Suprapubic skin (tissue), 4 donors: ENCODE measurements around the gene NAXD.

Source experiments
- EP300 ChIP-seq: sonication (generic); formaldehyde crosslinking; IDR thresholded peaks from one replicate; pipeline ENCODE4 v1.6.1; 2017; ENCODE audit warnings: antibody characterized with exemption
- POLR2AphosphoS5 ChIP-seq, 3 donors: sonication (generic); formaldehyde crosslinking; IDR thresholded peaks; one replicate each; pipeline ENCODE4 v1.6.1; 2017; ENCODE audit warnings: antibody characterized with exemption in 3 of 3
- TF ChIP-seq, protein P1 (sequence below), 2 donors: fragments of 200-600 bp in 1 of 2; fragments of 450-650 bp in 1 of 2; sonication (generic) in 1 of 2; IDR thresholded peaks; one replicate each; pipeline ENCODE4 v1.5.1; 2016 to 2019; ENCODE audit warnings: antibody characterized with exemption in 2 of 2, mild to moderate bottlenecking in 1 of 2, moderate library complexity in 1 of 2

DNA sequence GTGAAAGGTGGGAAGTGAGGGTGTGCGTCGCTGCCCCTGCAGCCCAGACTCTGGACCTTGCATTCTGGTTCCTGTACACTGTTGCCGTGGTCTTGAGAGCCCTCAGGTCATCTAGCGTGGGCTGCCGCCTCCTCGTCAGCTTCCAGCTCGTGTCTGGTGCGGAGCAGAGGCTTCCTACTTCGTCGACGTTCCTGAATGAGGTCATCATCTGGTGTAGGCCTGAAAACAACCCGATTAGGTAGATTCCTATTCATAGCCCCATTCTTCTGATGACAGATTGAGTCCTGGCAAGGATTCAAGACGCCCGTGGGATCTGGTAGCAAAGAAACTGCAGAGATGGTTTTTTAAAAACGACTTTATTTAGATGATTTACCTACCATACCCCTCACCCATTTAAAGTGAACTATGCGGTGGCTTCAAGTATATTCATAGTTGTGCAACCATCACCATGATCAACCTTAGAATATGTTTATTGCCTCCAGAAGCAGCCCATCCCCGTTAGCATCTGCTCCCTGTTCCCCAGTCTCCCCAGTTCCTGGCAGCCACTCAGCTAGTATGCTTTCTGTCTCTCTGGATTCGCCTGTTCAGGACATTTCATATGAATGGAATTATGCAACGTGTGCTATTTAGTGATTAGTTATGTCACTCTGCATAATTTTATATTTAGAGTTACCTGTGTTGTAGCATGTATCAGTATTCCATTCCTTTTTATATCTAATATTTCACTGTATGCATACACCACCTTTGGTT lies 13.8 kb downstream of the NAXD start:
- TF ChIP-seq, protein P1, sequence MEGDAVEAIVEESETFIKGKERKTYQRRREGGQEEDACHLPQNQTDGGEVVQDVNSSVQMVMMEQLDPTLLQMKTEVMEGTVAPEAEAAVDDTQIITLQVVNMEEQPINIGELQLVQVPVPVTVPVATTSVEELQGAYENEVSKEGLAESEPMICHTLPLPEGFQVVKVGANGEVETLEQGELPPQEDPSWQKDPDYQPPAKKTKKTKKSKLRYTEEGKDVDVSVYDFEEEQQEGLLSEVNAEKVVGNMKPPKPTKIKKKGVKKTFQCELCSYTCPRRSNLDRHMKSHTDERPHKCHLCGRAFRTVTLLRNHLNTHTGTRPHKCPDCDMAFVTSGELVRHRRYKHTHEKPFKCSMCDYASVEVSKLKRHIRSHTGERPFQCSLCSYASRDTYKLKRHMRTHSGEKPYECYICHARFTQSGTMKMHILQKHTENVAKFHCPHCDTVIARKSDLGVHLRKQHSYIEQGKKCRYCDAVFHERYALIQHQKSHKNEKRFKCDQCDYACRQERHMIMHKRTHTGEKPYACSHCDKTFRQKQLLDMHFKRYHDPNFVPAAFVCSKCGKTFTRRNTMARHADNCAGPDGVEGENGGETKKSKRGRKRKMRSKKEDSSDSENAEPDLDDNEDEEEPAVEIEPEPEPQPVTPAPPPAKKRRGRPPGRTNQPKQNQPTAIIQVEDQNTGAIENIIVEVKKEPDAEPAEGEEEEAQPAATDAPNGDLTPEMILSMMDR (IDR thresholded peaks at IDR 0.05) = no peak
- TF ChIP-seq EP300 = no peak
- TF ChIP-seq POLR2AphosphoS5 (IDR thresholded peaks at IDR 0.05) = no peak
